Forelimb muscle (tissue), 1 donor: Measurements from ENCODE around the gene SYCP2. TPM values are rescaled to one million over a fixed set of nuclear protein-coding genes. Genes with fewer than 3 reads are reported as not detected.
A peak's percentile ranks its signal among the peaks of the same experiment; 100 is the strongest.
"Not testable (repeated sequence)": the region's sequence is repeated elsewhere in the genome, so short reads cannot be mapped to it uniquely, and the experiment has no call there.

ENCODE experiments used
- DNase-seq: peaks from one replicate; pipeline ENCODE4 v3.0.0-alpha.2; 2013; ENCODE audit warnings: low read depth
- polyA plus RNA-seq: library from polyadenylated mRNA; unstranded; fragments of 120-200 nt; gene quantifications from one replicate; pipeline ENCODE4 v1.2.1, GENCODE V29; 2013; ENCODE audit not compliant: insufficient read length

SYCP2 gene
- polyA plus RNA-seq, 1 donor: 3.9 TPM

- DNase-seq: no peak
Observed at GRCh38 chr20:59911041-59911440, 22.4 kb downstream of the SYCP2 start.

- no peak for DNase-seq
Observed at GRCh38 chr20:59908855-59909254, 24.6 kb downstream of the SYCP2 start.

- DNase-seq: no peak
Observed at GRCh38 chr20:59903621-59904020, 29.8 kb downstream of the SYCP2 start.

- DNase-seq: no peak
Observed at GRCh38 chr20:59902470-59902869, 31.0 kb downstream of the SYCP2 start.

- no peak for DNase-seq
Observed at GRCh38 chr20:59895908-59896307, 37.5 kb downstream of the SYCP2 start.

GRCh38 chr20:59891581-59891980 lies 41.9 kb downstream of the SYCP2 start:
- DNase-seq: no peak

GRCh38 chr20:59890035-59890434 lies 43.4 kb downstream of the SYCP2 start:
- DNase-seq: not testable (repeated sequence)

GRCh38 chr20:59888050-59888449 lies 45.4 kb downstream of the SYCP2 start:
- DNase-seq: no peak

- DNase-seq: no peak
Observed at GRCh38 chr20:59884494-59884893, 48.9 kb downstream of the SYCP2 start.

- DNase-seq: no peak
Observed at GRCh38 chr20:59880198-59880597, 53.2 kb downstream of the SYCP2 start.

GRCh38 chr20:59873409-59873808 lies 60.0 kb downstream of the SYCP2 start:
- no peak for DNase-seq

GRCh38 chr20:59871096-59871495 lies 62.3 kb downstream of the SYCP2 start:
- DNase-seq: no peak

GRCh38 chr20:59866338-59866737 lies 67.1 kb downstream of the SYCP2 start:
- DNase-seq: no peak

GRCh38 chr20:59864726-59865125 lies 68.7 kb downstream of the SYCP2 start:
- DNase-seq: no peak

GRCh38 chr20:59863058-59863457 lies 70.4 kb downstream of the SYCP2 start:
- DNase-seq: no peak

- DNase-seq: no peak
Observed at GRCh38 chr20:59861401-59861800, 72.0 kb downstream of the SYCP2 start.

GRCh38 chr20:59858425-59858824 lies 75.0 kb downstream of the SYCP2 start:
- no peak for DNase-seq

GRCh38 chr20:59857966-59858365 lies 75.5 kb downstream of the SYCP2 start:
- DNase-seq: no peak

GRCh38 chr20:59856941-59857340 lies 76.5 kb downstream of the SYCP2 start:
- DNase-seq: not testable (repeated sequence)

GRCh38 chr20:59856526-59856925 lies 76.9 kb downstream of the SYCP2 start:
- not testable (repeated sequence) for DNase-seq

- peak; percentile 36 for DNase-seq
Observed at GRCh38 chr20:59850018-59850641, 83.3 kb downstream of the SYCP2 start.

GRCh38 chr20:59848182-59848581 lies 85.3 kb downstream of the SYCP2 start:
- DNase-seq: no peak

GRCh38 chr20:59845472-59845871 lies 88.0 kb downstream of the SYCP2 start:
- no peak for DNase-seq

- no peak for DNase-seq
Observed at GRCh38 chr20:59839400-59839799, 94.0 kb downstream of the SYCP2 start.
